ENCODE measurements around the gene RBM48.

- TF ChIP-seq CTCF (IDR thresholded peaks at IDR 0.05) = no peak
- TF ChIP-seq POLR2A (IDR thresholded peaks at IDR 0.05) = no peak
Measured at GRCh38 chr7:92560602-92561001, 32.0 kb downstream of the RBM48 start.
